Thoracic aorta (tissue), 2 donors: ENCODE data around the gene LCT. TPM values are rescaled to one million over a fixed set of nuclear protein-coding genes. Genes with fewer than 3 reads are reported as not detected.

Experiments
- ATAC-seq: fragments of 150-250 bp; one replicate; pipeline ENCODE4 v1.8.0; 2017; ENCODE audit warnings: low read depth; ENCODE audit not compliant: insufficient number of reproducible peaks, low FRiP score
- DNase-seq: peaks from one replicate; pipeline ENCODE4 v3.0.0-alpha.2; 2020; ENCODE audit warnings: low spot score
- H3K27ac ChIP-seq, 2 donors: fragments of 200-600 bp; sonication (generic); 1 replicate in 1 of 2; 2 replicates in 1 of 2; pipeline ENCODE4 v1.5.1; 2016; ENCODE audit warnings: mild to moderate bottlenecking in 2 of 2, moderate library complexity in 2 of 2
- H3K27me3 ChIP-seq: fragments of 200-600 bp; sonication (generic); replicated peaks from 2 replicates; pipeline ENCODE4 v1.6.0; 2016; ENCODE audit warnings: mild to moderate bottlenecking; ENCODE audit not compliant: insufficient read depth
- H3K36me3 ChIP-seq: fragments of 200-600 bp; sonication (generic); one replicate; pipeline ENCODE4 v1.5.1; 2016
- H3K4me1 ChIP-seq, 2 donors: fragments of 200-600 bp; sonication (generic); 1 replicate in 1 of 2; 2 replicates in 1 of 2; pipeline versions ENCODE4 v1.5.1 to v1.6.0; 2016; ENCODE audit warnings: low read depth in 2 of 2, mild to moderate bottlenecking in 1 of 2; ENCODE audit not compliant: control insufficient read depth in 1 of 2
- H3K4me3 ChIP-seq: fragments of 200-600 bp; sonication (generic); 2 replicates; pipeline ENCODE4 v1.5.1; 2016; ENCODE audit warnings: mild to moderate bottlenecking
- H3K9me3 ChIP-seq: fragments of 200-600 bp; sonication (generic); 2 replicates; pipeline ENCODE4 v1.5.1; 2016
- total RNA-seq, 2 donors: library from RNA; depleted of rRNA; stranded (reverse); fragments of >200 nt; gene quantifications; one replicate each; pipeline versions ENCODE4 v1.1.0 to v1.2.3, GENCODE V29; 2016
- TF ChIP-seq, protein P1 (sequence below): fragments of 200-600 bp; sonication (generic); IDR thresholded peaks from one replicate; pipeline ENCODE4 v1.5.1; 2019; ENCODE audit warnings: antibody characterized with exemption

The LCT gene
- total RNA-seq, 2 donors from 2014 or later: 0.28 TPM; not detected in 1

GRCh38 chr2:135803278-135803677 is 33.7 kb downstream of the LCT start:
- Histone ChIP-seq H3K36me3 (no peaks in the 10 kb centered on the region), H3K27me3 (no peaks in the 10 kb centered on the region), H3K9me3 (no peaks in the 10 kb centered on the region), H3K27ac (no peak overlapping the region), H3K4me3 (no peak overlapping the region), H3K4me1 (no peaks in the 10 kb centered on the region)
- TF ChIP-seq, protein P1, sequence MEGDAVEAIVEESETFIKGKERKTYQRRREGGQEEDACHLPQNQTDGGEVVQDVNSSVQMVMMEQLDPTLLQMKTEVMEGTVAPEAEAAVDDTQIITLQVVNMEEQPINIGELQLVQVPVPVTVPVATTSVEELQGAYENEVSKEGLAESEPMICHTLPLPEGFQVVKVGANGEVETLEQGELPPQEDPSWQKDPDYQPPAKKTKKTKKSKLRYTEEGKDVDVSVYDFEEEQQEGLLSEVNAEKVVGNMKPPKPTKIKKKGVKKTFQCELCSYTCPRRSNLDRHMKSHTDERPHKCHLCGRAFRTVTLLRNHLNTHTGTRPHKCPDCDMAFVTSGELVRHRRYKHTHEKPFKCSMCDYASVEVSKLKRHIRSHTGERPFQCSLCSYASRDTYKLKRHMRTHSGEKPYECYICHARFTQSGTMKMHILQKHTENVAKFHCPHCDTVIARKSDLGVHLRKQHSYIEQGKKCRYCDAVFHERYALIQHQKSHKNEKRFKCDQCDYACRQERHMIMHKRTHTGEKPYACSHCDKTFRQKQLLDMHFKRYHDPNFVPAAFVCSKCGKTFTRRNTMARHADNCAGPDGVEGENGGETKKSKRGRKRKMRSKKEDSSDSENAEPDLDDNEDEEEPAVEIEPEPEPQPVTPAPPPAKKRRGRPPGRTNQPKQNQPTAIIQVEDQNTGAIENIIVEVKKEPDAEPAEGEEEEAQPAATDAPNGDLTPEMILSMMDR: no peak
- no peak for DNase-seq
- ATAC-seq: no peak

GRCh38 chr2:135802350-135802749 is 34.6 kb downstream of the LCT start:
- TF ChIP-seq, protein P1: no peak
- ATAC-seq (no peak), DNase-seq (no peak)
- no peak overlapping the region for H3K27ac ChIP-seq
- H3K36me3 ChIP-seq: no peaks in the 10 kb centered on the region
- no peaks in the 10 kb centered on the region for H3K9me3 ChIP-seq
- no peaks in the 10 kb centered on the region for H3K4me1 ChIP-seq
- H3K27me3 ChIP-seq: no peaks in the 10 kb centered on the region
- no peak overlapping the region for H3K4me3 ChIP-seq

GRCh38 chr2:135800513-135801460 is 36.2 kb downstream of the LCT start:
- ATAC-seq (no peak), DNase-seq (no peak)
- H3K27ac ChIP-seq: no peak overlapping the region
- H3K9me3 ChIP-seq: no peaks in the 10 kb centered on the region
- TF ChIP-seq, protein P1: no peak
- no peaks in the 10 kb centered on the region for H3K4me1 ChIP-seq
- H3K27me3 ChIP-seq: no peaks in the 10 kb centered on the region
- H3K4me3 ChIP-seq: no peak overlapping the region
- H3K36me3 ChIP-seq: no peaks in the 10 kb centered on the region

GRCh38 chr2:135799738-135800137 is 37.2 kb downstream of the LCT start:
- TF ChIP-seq, protein P1: no peak

DNA sequence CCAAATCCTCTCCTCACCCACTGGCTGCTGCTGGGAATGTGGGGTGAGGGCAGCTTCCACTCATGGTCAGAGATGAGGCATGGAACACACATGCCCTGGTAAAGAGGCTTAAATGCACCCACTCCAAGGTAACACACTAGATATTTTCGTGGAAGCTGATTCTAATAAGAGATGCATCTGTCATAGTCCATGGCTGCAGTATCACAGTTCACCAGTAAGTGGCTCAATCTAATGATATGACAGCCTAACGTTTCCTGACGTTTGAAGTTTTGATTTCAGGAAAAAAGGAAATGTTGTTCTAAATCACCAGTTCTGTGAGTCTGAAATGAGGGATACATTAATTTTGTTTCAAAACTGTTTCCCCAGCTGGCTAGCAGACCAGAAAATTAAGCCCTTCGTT is 38.2 kb downstream of the LCT start:
- H3K4me1 ChIP-seq: no peaks in the 10 kb centered on the region
- H3K4me3 ChIP-seq: no peak overlapping the region
- H3K27ac ChIP-seq: no peak overlapping the region
- H3K27me3 ChIP-seq: no peaks in the 10 kb centered on the region
- TF ChIP-seq, protein P1: no peak
- DNase-seq: no peak
- no peak for ATAC-seq
- no peaks in the 10 kb centered on the region for H3K36me3 ChIP-seq
- no peaks in the 10 kb centered on the region for H3K9me3 ChIP-seq

More at GRCh38 chr2:135799738-135800137, 37.2 kb downstream of the LCT start:
- no peaks in the 10 kb centered on the region for H3K4me1 ChIP-seq
- no peak for DNase-seq
- H3K36me3 ChIP-seq: no peaks in the 10 kb centered on the region
- no peak overlapping the region for H3K27ac ChIP-seq
- no peak overlapping the region for H3K4me3 ChIP-seq
- no peaks in the 10 kb centered on the region for H3K9me3 ChIP-seq
- no peaks in the 10 kb centered on the region for H3K27me3 ChIP-seq
- no peak for ATAC-seq
